HL-60 (cell line): ENCODE measurements around the gene EBNA1BP2.
A peak's percentile ranks its signal among the peaks of the same experiment; 100 is the strongest.

Experiments used
- DNase-seq, 2 experiments: peaks; one replicate each; pipeline ENCODE4 v3.0.0-alpha.2; 2010 to 2020; ENCODE audit warnings: low read depth in 1 of 2, low spot score in 1 of 2
- H3K27ac ChIP-seq: fragments of 250-450 bp; sonication (Bioruptor Pico); replicated peaks from 2 replicates; pipeline ENCODE4 v1.5.1; 2020; ENCODE audit warnings: mild to moderate bottlenecking, moderate library complexity
- H3K27me3 ChIP-seq: fragments of 250-450 bp; sonication (Bioruptor Pico); 2 replicates; pipeline ENCODE4 v1.5.1; 2021; ENCODE audit warnings: mild to moderate bottlenecking, moderate library complexity; ENCODE audit not compliant: insufficient read depth, poor library complexity, severe bottlenecking
- H3K4me3 ChIP-seq: replicated peaks from 2 replicates; pipeline ENCODE4 v1.5.1; 2011; ENCODE audit warnings: mild to moderate bottlenecking, control low read depth, low read length; ENCODE audit not compliant: insufficient read depth
- CTCF ChIP-seq: IDR thresholded peaks from one replicate; pipeline ENCODE4 v1.5.1; 2011; ENCODE audit warnings: low read length, control low read depth, inconsistent platforms; ENCODE audit not compliant: insufficient read depth
- GABPA ChIP-seq: IDR thresholded peaks from 2 replicates; pipeline ENCODE4 v1.6.1; 2012; ENCODE audit warnings: low read depth
- POLR2AphosphoS5 ChIP-seq: IDR thresholded peaks from 2 replicates; pipeline ENCODE4 v1.6.1; 2012; ENCODE audit warnings: low read depth
- SPI1 ChIP-seq: IDR thresholded peaks from 2 replicates; pipeline ENCODE4 v1.6.1; 2012; ENCODE audit warnings: low read depth, mild to moderate bottlenecking, borderline replicate concordance
- long read RNA-seq: library from polyadenylated mRNA; unstranded; transcript quantifications from one replicate; pipeline ENCODE4 v2.0.0, GENCODE V29; 2020
- TF ChIP-seq, protein P1 (sequence below): IDR thresholded peaks from 2 replicates; pipeline ENCODE4 v1.6.1; 2012; ENCODE audit warnings: low read depth; ENCODE audit not compliant: insufficient replicate concordance

The EBNA1BP2 gene
- long read RNA-seq, transcript EBNA1BP2-202 (10 exons, 1,503 nt) = minor isoform, 5 of 243 reads
- long read RNA-seq, transcript EBNA1BP2-201 (9 exons, 1,322 nt) = major isoform, 205 of 243 reads
- long read RNA-seq, partial matches to known transcripts = 18 of 243 reads
- long read RNA-seq, other reads (novel, unspliced or antisense) = 14 of 243 reads

DNA sequence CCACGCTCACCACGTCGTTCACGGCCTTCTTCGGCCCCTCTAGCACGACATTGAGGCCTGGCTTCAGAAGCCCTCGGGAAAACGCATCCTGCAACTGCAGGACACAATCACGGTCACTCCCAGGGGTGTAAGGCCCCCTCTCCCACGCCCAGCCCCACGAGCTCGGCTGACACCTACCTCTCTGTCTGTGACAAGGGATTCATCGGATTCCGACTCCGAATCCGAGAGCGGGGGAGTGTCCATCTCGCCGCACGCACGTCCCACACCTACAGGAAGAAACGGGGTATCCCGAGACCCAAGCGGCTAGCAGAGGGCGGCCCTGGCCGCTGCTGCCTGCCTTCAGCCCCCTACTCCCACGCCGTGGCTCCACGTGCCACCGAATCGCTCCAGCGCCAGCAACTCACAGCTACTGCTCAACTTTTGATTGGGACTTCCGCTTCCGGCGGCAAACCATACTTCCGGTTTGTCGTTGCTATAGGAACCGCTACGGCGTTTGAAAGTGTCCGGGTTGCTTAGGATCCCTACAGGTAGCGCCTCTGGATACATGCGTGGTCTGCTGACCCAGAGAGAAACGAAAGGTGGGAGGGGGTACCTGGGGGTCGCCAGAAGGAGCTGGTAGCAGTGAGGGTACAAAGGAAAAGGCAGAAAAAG is at the start of gene EBNA1BP2, which contains the start of gene CFAP57:
EBNA1BP2 (minus strand) TSS at position 415 of the 651 bp plus-strand sequence; CDS start at position 243, 172 bp downstream.
CFAP57 (plus strand) TSS at position 455 of the 651 bp plus-strand sequence. CDS start 424 bp downstream, outside the sequence.
- Histone ChIP-seq H3K27me3 (no peaks in the 10 kb centered on the region), H3K27ac (peak within 1 kb of the TSS; percentile 69), H3K4me3 (peak within 1 kb of the TSS; percentile 98)
- peak; percentile 86 for TF ChIP-seq POLR2AphosphoS5
- TF ChIP-seq, protein P1, sequence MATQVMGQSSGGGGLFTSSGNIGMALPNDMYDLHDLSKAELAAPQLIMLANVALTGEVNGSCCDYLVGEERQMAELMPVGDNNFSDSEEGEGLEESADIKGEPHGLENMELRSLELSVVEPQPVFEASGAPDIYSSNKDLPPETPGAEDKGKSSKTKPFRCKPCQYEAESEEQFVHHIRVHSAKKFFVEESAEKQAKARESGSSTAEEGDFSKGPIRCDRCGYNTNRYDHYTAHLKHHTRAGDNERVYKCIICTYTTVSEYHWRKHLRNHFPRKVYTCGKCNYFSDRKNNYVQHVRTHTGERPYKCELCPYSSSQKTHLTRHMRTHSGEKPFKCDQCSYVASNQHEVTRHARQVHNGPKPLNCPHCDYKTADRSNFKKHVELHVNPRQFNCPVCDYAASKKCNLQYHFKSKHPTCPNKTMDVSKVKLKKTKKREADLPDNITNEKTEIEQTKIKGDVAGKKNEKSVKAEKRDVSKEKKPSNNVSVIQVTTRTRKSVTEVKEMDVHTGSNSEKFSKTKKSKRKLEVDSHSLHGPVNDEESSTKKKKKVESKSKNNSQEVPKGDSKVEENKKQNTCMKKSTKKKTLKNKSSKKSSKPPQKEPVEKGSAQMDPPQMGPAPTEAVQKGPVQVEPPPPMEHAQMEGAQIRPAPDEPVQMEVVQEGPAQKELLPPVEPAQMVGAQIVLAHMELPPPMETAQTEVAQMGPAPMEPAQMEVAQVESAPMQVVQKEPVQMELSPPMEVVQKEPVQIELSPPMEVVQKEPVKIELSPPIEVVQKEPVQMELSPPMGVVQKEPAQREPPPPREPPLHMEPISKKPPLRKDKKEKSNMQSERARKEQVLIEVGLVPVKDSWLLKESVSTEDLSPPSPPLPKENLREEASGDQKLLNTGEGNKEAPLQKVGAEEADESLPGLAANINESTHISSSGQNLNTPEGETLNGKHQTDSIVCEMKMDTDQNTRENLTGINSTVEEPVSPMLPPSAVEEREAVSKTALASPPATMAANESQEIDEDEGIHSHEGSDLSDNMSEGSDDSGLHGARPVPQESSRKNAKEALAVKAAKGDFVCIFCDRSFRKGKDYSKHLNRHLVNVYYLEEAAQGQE = peak; percentile 42
- TF ChIP-seq CTCF = no peak
- peak; percentile 92 for TF ChIP-seq GABPA
- TF ChIP-seq SPI1 = peak; percentile 53; the same call in 1 of the 2 replicates
- DNase-seq = peak; percentile 93 to 95

DNA sequence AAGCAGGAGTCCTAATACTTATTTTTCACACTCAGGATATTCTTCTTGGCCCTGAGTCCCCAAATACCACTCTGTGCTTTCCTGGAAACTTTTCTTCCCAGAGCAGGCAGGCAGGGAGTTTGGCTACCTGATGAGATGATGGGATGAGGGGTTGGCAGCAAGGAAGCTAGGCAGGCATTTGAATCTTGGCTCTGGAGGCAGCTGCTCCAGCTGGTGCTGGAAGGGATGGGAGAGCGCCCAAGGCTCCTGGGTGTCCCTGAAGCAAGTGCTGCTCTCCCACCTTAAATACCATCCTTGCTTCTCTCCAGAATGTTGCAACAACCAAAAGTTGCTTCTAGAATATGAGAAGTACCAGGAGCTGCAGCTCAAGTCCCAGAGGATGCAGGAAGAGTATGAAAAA is 49.7 kb upstream of the EBNA1BP2 start:
- no peak for DNase-seq
- TF ChIP-seq GABPA (no peak), CTCF (no peak), SPI1 (no peak), POLR2AphosphoS5 (no peak)
- TF ChIP-seq, protein P1 = no peak
- Histone ChIP-seq H3K27ac (no peak overlapping the region), H3K27me3 (no peaks in the 10 kb centered on the region), H3K4me3 (no peak overlapping the region)

DNA sequence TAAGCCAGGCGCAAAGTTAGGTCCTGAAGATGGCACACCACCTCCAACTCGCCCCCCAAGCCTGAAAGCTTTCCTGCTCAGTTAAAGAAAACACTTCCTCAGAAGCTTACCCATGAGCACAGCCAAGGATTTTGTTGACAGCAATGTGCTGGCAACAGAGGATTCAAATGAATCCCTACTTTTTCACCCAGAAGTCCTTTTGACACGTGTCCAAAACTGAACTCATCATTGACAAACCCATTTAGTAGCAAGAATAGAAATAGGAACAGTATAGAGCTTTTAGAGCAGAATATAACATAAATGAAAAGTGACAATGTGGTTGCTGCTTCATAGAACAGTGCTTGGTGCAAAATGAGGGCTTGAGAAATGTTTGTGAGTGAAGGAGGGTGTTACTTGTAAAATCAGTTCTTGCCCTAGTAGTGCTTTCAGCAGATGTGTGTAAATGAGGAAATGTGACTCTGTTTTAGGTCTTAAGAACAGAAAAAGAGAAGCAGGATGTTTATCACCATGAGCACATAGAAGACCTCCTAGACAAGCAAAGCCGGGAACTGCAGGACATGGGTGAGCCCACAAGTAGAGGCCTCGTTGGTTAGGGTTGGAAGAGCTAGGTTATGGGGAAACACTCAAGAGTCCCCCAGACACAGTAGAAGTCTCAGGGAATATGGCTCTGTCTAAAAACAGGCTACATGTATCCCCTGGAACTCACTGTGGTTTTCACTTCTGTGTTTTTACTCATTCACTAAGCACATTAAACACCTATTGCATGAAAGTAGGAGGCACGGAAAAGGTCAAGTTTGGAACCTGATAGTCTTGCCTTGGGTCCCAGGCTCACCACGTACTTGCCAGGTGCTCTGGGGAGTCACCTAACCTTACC is 49.1 kb upstream of the EBNA1BP2 start:
- no peak overlapping the region for H3K4me3 ChIP-seq
- no peaks in the 10 kb centered on the region for H3K27me3 ChIP-seq
- TF ChIP-seq SPI1 = no peak
- TF ChIP-seq CTCF = no peak
- no peak for TF ChIP-seq POLR2AphosphoS5
- TF ChIP-seq, protein P1 = no peak
- no peak for TF ChIP-seq GABPA
- no peak for DNase-seq
- H3K27ac ChIP-seq = no peak overlapping the region
